Measurements from ENCODE around the gene ANXA1.

Gene ANXA1

DNA sequence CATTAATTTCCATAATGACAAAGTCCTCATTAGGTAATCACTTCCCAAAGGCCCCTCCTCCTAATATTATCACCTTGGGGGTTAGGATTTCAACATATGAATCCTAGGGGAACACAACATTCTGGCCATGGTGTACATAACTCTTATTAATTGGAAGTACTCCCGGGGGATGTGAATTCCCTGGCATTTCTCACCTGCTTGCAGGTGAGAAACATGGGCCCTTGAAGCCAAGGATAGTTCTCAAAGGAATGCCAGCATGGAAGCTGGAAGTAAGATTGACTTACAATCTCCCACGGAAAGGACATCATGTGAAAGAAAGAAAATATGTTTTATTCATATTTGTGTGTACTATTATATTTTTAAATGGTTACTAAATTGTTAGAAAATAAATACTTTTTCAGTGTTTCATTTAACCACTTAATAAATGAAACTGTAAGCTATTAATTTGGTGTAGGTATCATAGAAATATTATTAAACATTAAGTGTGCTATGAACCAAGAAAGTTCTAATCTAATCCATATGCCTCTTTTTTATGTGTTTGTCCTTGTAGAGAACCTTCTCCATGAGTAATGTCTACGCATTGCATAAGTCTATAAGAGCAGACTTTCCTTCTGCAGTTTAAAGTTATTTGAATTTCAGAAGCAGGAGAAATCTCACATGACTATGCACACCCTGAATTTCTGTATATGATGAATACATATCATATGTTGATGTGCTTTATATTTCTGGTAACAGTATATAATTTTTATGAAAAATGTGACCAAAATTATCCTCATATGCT is 59.4 kb downstream of the ANXA1 start:
- no peak overlapping the region for H3K27ac ChIP-seq (ENCODE audit: low read depth, low read length, severe bottlenecking)
- no peaks in the 10 kb centered on the region for H3K9me3 ChIP-seq (ENCODE audit: control insufficient read depth, low read length)
- H3K36me3 ChIP-seq (ENCODE audit: control insufficient read depth, insufficient read depth, low read length), result no peaks in the 10 kb centered on the region
- H3K4me1 ChIP-seq (ENCODE audit: control insufficient read depth, insufficient read depth, low read length, poor library complexity, severe bottlenecking), result no peaks in the 10 kb centered on the region
- no peak overlapping the region for H3K4me3 ChIP-seq (ENCODE audit: extremely low read depth, insufficient read depth, low read length, poor library complexity, severe bottlenecking)
- WGBS, 2 experiments (ENCODE audit: insufficient coverage in 2 of 2), result 78 to 100% methylated on average over 1 of the region's 3 CpGs

DNA sequence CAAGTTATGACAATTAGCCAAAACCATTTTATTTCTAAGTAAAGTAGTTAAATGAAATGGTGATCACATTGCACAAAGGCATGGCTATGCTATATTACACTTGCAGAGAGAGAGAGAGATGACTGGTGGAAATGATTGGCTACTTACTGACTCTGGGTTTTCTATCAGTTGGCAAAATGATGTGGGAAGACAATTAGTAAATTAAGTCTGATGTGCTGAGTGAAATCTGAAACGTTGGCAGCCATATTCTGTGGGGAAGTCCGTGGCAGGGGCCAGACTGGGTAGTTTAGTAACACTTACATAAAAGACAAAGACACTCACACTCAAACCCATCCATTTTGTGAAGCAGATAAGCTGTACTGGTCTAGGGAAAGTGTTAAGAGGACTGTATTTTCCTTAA is 61.6 kb downstream of the ANXA1 start:
- no peaks in the 10 kb centered on the region for H3K4me1 ChIP-seq (ENCODE audit: control insufficient read depth, insufficient read depth, low read length, poor library complexity, severe bottlenecking)
- H3K9me3 ChIP-seq (ENCODE audit: control insufficient read depth, low read length), result no peaks in the 10 kb centered on the region
- WGBS, 2 experiments (ENCODE audit: insufficient coverage in 2 of 2), result no CpG with 5 or more reads among the region's 2 CpGs
- H3K4me3 ChIP-seq (ENCODE audit: extremely low read depth, insufficient read depth, low read length, poor library complexity, severe bottlenecking), result no peak overlapping the region
- H3K36me3 ChIP-seq (ENCODE audit: control insufficient read depth, insufficient read depth, low read length), result no peaks in the 10 kb centered on the region
- H3K27ac ChIP-seq (ENCODE audit: low read depth, low read length, severe bottlenecking), result no peak overlapping the region

DNA sequence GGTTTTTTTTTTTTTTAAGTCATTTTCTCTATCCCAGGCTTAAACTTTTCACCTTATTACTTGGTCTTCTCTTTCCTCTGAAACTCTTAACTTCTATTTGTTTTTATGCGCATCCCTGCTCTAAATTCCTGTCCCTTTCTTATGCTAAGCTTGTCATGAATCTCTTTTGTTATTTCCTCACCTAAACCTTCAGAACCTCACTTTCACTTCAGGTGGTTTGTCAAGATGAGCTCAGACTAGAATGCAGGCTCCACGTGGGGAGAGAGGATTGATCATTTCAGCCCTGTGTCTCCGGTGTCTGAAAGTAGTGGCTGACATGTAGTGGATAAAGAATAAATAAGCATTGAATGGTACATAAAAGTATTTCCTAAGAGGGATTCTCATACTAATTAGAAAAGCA is 63.6 kb downstream of the ANXA1 start:
- no peak overlapping the region for H3K27ac ChIP-seq (ENCODE audit: low read depth, low read length, severe bottlenecking)
- no peaks in the 10 kb centered on the region for H3K4me1 ChIP-seq (ENCODE audit: control insufficient read depth, insufficient read depth, low read length, poor library complexity, severe bottlenecking)
- no peaks in the 10 kb centered on the region for H3K9me3 ChIP-seq (ENCODE audit: control insufficient read depth, low read length)
- WGBS, 2 experiments (ENCODE audit: insufficient coverage in 2 of 2), result 44 to 50% methylated on average over 1 to 3 of the region's 3 CpGs
- H3K36me3 ChIP-seq (ENCODE audit: control insufficient read depth, insufficient read depth, low read length), result no peaks in the 10 kb centered on the region
- H3K4me3 ChIP-seq (ENCODE audit: extremely low read depth, insufficient read depth, low read length, poor library complexity, severe bottlenecking), result no peak overlapping the region

DNA sequence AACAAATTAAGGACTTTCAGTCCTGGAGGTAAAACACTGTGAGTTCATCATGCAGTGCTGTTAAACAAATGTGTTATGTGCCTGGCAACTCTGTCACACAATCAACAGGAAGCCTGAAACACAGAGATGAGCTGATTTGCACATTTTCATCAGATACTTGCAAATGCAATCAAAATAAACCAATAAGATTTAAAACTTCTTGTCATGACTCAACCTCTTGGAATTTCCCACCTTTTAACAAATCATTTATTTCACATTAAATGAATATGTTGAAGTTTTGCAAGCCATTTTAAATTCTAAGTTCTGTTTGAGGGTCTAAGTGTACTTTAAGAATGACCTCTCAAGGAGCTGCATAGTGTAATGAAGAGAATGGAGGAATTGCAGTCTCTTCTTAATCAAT is 64.4 kb downstream of the ANXA1 start:
- Histone ChIP-seq H3K36me3 (ENCODE audit: control insufficient read depth, insufficient read depth, low read length) (no peaks in the 10 kb centered on the region), H3K9me3 (ENCODE audit: control insufficient read depth, low read length) (no peaks in the 10 kb centered on the region), H3K4me1 (ENCODE audit: control insufficient read depth, insufficient read depth, low read length, poor library complexity, severe bottlenecking) (no peaks in the 10 kb centered on the region), H3K27ac (ENCODE audit: low read depth, low read length, severe bottlenecking) (no peak overlapping the region), H3K4me3 (ENCODE audit: extremely low read depth, insufficient read depth, low read length, poor library complexity, severe bottlenecking) (no peak overlapping the region)

All from mesodermal cell (in vitro differentiated cells).